H9 (cell line): ENCODE measurements around the gene LMAN1. TPM values are rescaled to one million over a fixed set of nuclear protein-coding genes. Genes with fewer than 3 reads are reported as not detected.

ENCODE experiments used
- DNase-seq: peaks from one replicate; pipeline ENCODE4 v3.0.0-alpha.2; 2017
- H2AFZ ChIP-seq: one replicate; pipeline ENCODE4 v1.6.1; 2013; ENCODE audit warnings: mild to moderate bottlenecking, low read length, control low read depth, moderate library complexity
- H2AK5ac ChIP-seq: 2 replicates; pipeline ENCODE4 v1.6.1; 2013; ENCODE audit warnings: low read length, control low read depth, mixed read lengths; ENCODE audit not compliant: insufficient read length
- H2BK120ac ChIP-seq: one replicate; pipeline ENCODE4 v1.6.1; 2013; ENCODE audit warnings: low read depth, mild to moderate bottlenecking, low read length, control low read depth, inconsistent platforms; ENCODE audit not compliant: poor library complexity, severe bottlenecking
- H2BK12ac ChIP-seq: 2 replicates; pipeline ENCODE4 v1.6.1; 2013; ENCODE audit warnings: low read length, control low read depth, mixed read lengths, low read depth; ENCODE audit not compliant: insufficient read length
- H2BK15ac ChIP-seq: 2 replicates; pipeline ENCODE4 v1.6.1; 2013; ENCODE audit warnings: low read depth, low read length, control low read depth
- H2BK20ac ChIP-seq: one replicate; pipeline ENCODE4 v1.6.1; 2013; ENCODE audit warnings: low read depth, mild to moderate bottlenecking, low read length, control low read depth, inconsistent platforms; ENCODE audit not compliant: poor library complexity, severe bottlenecking
- H2BK5ac ChIP-seq: 2 replicates; pipeline ENCODE4 v1.6.1; 2013; ENCODE audit warnings: low read length, control low read depth, mixed read lengths; ENCODE audit not compliant: insufficient read length
- H3K14ac ChIP-seq: 2 replicates; pipeline ENCODE4 v1.6.1; 2013; ENCODE audit warnings: low read length, control low read depth; ENCODE audit not compliant: insufficient read depth
- H3K18ac ChIP-seq: 2 replicates; pipeline ENCODE4 v1.6.1; 2013; ENCODE audit warnings: low read depth, mild to moderate bottlenecking, mixed read lengths, low read length, control low read depth; ENCODE audit not compliant: insufficient read length
- H3K23ac ChIP-seq: 2 replicates; pipeline ENCODE4 v1.6.1; 2013; ENCODE audit warnings: low read length, control low read depth, mixed read lengths, low read depth; ENCODE audit not compliant: insufficient read length
- H3K23me2 ChIP-seq: 2 replicates; pipeline ENCODE4 v1.6.1; 2013; ENCODE audit warnings: low read depth, mild to moderate bottlenecking, mixed read lengths, low read length, control low read depth; ENCODE audit not compliant: insufficient read length, poor library complexity, severe bottlenecking
- H3K27ac ChIP-seq: 2 replicates; pipeline ENCODE4 v1.5.1; 2013; ENCODE audit warnings: low read length, control low read depth, mixed read lengths, low read depth; ENCODE audit not compliant: insufficient read length
- H3K27me3 ChIP-seq: 2 replicates; pipeline ENCODE4 v1.6.1; 2013; ENCODE audit warnings: low read length, control low read depth, inconsistent platforms; ENCODE audit not compliant: insufficient read depth
- H3K4ac ChIP-seq: 2 replicates; pipeline ENCODE4 v1.6.1; 2013; ENCODE audit warnings: low read depth, mild to moderate bottlenecking, control low read depth, inconsistent platforms, low read length, moderate library complexity
- H3K4me1 ChIP-seq: 2 replicates; pipeline ENCODE4 v1.6.1; 2013; ENCODE audit warnings: low read length, control low read depth, inconsistent platforms; ENCODE audit not compliant: insufficient read depth
- H3K4me2 ChIP-seq: 2 replicates; pipeline ENCODE4 v1.6.1; 2013; ENCODE audit warnings: low read length, control low read depth, mixed read lengths; ENCODE audit not compliant: insufficient read length, insufficient read depth
- H3K56ac ChIP-seq: 2 replicates; pipeline ENCODE4 v1.6.1; 2013; ENCODE audit warnings: low read depth, mild to moderate bottlenecking, mixed read lengths, low read length, control low read depth; ENCODE audit not compliant: insufficient read length
- H3K79me1 ChIP-seq: 2 replicates; pipeline ENCODE4 v1.6.1; 2013; ENCODE audit warnings: low read depth, mild to moderate bottlenecking, moderate library complexity, low read length, control low read depth, inconsistent platforms; ENCODE audit not compliant: insufficient read depth, poor library complexity, severe bottlenecking
- H3K79me2 ChIP-seq: 2 replicates; pipeline ENCODE4 v1.6.1; 2013; ENCODE audit warnings: low read length, control low read depth, inconsistent platforms; ENCODE audit not compliant: insufficient read depth
- H3K9ac ChIP-seq: 2 replicates; pipeline ENCODE4 v1.6.1; 2013; ENCODE audit warnings: low read length, control low read depth, mixed read lengths; ENCODE audit not compliant: insufficient read length; ENCODE audit errors: extremely low read depth
- H3K9me3 ChIP-seq: one replicate; pipeline ENCODE4 v1.6.1; 2013; ENCODE audit warnings: low read depth, low read length, inconsistent platforms; ENCODE audit not compliant: control insufficient read depth
- H3T11ph ChIP-seq: one replicate; pipeline ENCODE4 v1.6.1; 2013; ENCODE audit warnings: mild to moderate bottlenecking, low read length, control low read depth, inconsistent platforms
- H4K20me1 ChIP-seq: one replicate; pipeline ENCODE4 v1.6.1; 2013; ENCODE audit not compliant: control insufficient read depth, insufficient read length, insufficient read depth
- H4K5ac ChIP-seq: 2 replicates; pipeline ENCODE4 v1.6.1; 2013; ENCODE audit warnings: low read depth, mild to moderate bottlenecking, mixed read lengths, low read length, control low read depth; ENCODE audit not compliant: insufficient read length
- H4K8ac ChIP-seq: replicated peaks from 2 replicates; pipeline ENCODE4 v1.6.1; 2013; ENCODE audit warnings: low read length, control low read depth, mixed read lengths, low read depth; ENCODE audit not compliant: insufficient read length
- H4K91ac ChIP-seq: 2 replicates; pipeline ENCODE4 v1.6.1; 2013; ENCODE audit warnings: low read depth, mild to moderate bottlenecking, moderate library complexity, mixed read lengths, low read length, control low read depth; ENCODE audit not compliant: insufficient read length
- H3K27ac Mint-ChIP-seq, 3 experiments: 2 replicates in 2 of 3; 3 replicates in 1 of 3; pipeline ENCODE4 v1.8.0; 2020 to 2021; ENCODE audit warnings: mixed read lengths in 3 of 3, mild to moderate bottlenecking in 1 of 3, moderate library complexity in 1 of 3
- H3K27me3 Mint-ChIP-seq: 2 replicates; pipeline ENCODE4 v1.8.0; 2021; ENCODE audit warnings: low read depth, mild to moderate bottlenecking, moderate library complexity, mixed read lengths
- H3K36me3 Mint-ChIP-seq, 3 experiments: 2 replicates in 2 of 3; 3 replicates in 1 of 3; pipeline ENCODE4 v1.8.0; 2020 to 2021; ENCODE audit warnings: low read depth in 3 of 3, mixed read lengths in 3 of 3; ENCODE audit not compliant: insufficient read depth in 1 of 3
- H3K4me1 Mint-ChIP-seq, 2 experiments: 2 replicates each; pipeline ENCODE4 v1.8.0; 2020; ENCODE audit warnings: mixed read lengths in 2 of 2
- H3K4me3 Mint-ChIP-seq, 2 experiments: 2 replicates in 1 of 2; 3 replicates in 1 of 2; pipeline ENCODE4 v1.8.0; 2020 to 2021; ENCODE audit warnings: mild to moderate bottlenecking in 2 of 2, mixed read lengths in 2 of 2, moderate library complexity in 1 of 2
- H3K9me3 Mint-ChIP-seq, 2 experiments: 2 replicates in 1 of 2; 3 replicates in 1 of 2; pipeline ENCODE4 v1.8.0; 2020; ENCODE audit warnings: mild to moderate bottlenecking in 2 of 2, mixed read lengths in 2 of 2, moderate library complexity in 1 of 2
- CTCF ChIP-seq: fragments of 200-600 bp; sonication (generic); conservative IDR thresholded peaks from 3 replicates; pipeline ENCODE4 v1.8.0; 2021; ENCODE audit warnings: antibody characterized with exemption, mild to moderate bottlenecking
- WGBS: extraction: QIAGEN DNeasy Blood & Tissue Kit; methylation state at CpG from one replicate; pipeline ENCODE4 v1.1.7; 2013; ENCODE audit warnings: missing lambda C conversion rate, low lambda C conversion rate, mixed read lengths; ENCODE audit not compliant: insufficient read length; ENCODE audit errors: extremely low coverage; 5-methylcytosine and 5-hydroxymethylcytosine counted together
- total RNA-seq: library from RNA; stranded (reverse); gene quantifications from 2 replicates; pipeline ENCODE4 v1.2.1, GENCODE V29; 2021

LMAN1 gene
- total RNA-seq, 1 experiment from 2014 or later, result 63.6 TPM

GRCh38 chr18:59305295-59305694, 53.8 kb downstream of the LMAN1 start:
- Histone ChIP-seq H3K14ac (no peak overlapping the region), H2BK5ac (no peak overlapping the region), H3K4me2 (no peak overlapping the region), H3K23ac (no peak overlapping the region), H4K20me1 (no peaks in the 10 kb centered on the region), H3T11ph (no peak overlapping the region), H2BK15ac (no peak overlapping the region), H4K5ac (no peak overlapping the region), H3K27me3 (no peaks in the 10 kb centered on the region), H3K4me1 (no peaks in the 10 kb centered on the region), H3K9ac (no peak overlapping the region), H3K9me3 (no peaks in the 10 kb centered on the region), H2BK12ac (no peak overlapping the region), H2AFZ (no peak overlapping the region), H2BK120ac (no peak overlapping the region), H2AK5ac (no peak overlapping the region), H3K4ac (no peak overlapping the region), H3K23me2 (no peaks in the 10 kb centered on the region), H4K91ac (no peak overlapping the region), H3K56ac (no peak overlapping the region), H3K18ac (no peak overlapping the region), H2BK20ac (no peak overlapping the region), H4K8ac (no peak overlapping the region), H3K79me2 (no peaks in the 10 kb centered on the region), H3K79me1 (no peaks in the 10 kb centered on the region), H3K27ac (no peak overlapping the region)
- no peak for DNase-seq
- Mint-ChIP-seq H3K4me3 (no peak overlapping the region), H3K4me1 (peaks cover 0 to 3% of the 10 kb centered on the region in 2 experiments; a peak in 1 of 4 replicates), H3K36me3 (no peaks in the 10 kb centered on the region), H3K9me3 (no peaks in the 10 kb centered on the region), H3K27ac (no peak overlapping the region), H3K27me3 (peaks cover 62% of the 10 kb centered on the region)
- TF ChIP-seq CTCF, result no peak
- no CpG with 5 or more reads among the region's 4 CpGs for WGBS
